ENCODE measurements around the gene ROR2. TPM values are rescaled to one million over a fixed set of nuclear protein-coding genes. Genes with fewer than 3 reads are reported as not detected.

Gene ROR2
- total RNA-seq, 4 donors from 2014 or later = 35.6 to 67.6 (median 50.6) TPM

DNA sequence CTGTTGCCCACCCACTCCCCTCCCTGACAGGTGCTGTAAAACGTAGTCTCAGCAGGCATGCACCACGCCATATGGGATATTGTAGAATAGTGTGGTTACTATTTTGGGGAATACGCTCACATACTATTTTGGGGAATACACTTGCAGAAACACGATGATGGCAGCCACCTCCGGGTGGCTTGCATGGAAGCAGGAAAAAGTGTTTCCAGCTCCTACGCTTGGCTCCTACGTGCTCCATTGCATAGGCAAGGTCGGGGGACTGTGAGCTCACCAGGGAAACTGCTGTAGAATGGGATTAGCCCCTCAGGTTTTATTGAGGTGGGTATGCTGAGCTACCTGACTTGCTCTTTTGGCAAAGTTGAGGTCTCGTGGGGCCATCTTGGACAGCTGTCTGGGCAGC is 366.1 kb downstream of the ROR2 start:
- Histone ChIP-seq H3K9me3 (no peaks in the 10 kb centered on the region), H3K4me1 (no peaks in the 10 kb centered on the region), H3K27ac (no peak overlapping the region), H3K27me3 (no peaks in the 10 kb centered on the region), H3K4me3 (no peak overlapping the region), H3K36me3 (no peaks in the 10 kb centered on the region)
- no peak for DNase-seq
- intact Hi-C loops (cut with DNase I; ENCODE audit: low total_unique reads) = no loop called here
- TF ChIP-seq, protein P1, sequence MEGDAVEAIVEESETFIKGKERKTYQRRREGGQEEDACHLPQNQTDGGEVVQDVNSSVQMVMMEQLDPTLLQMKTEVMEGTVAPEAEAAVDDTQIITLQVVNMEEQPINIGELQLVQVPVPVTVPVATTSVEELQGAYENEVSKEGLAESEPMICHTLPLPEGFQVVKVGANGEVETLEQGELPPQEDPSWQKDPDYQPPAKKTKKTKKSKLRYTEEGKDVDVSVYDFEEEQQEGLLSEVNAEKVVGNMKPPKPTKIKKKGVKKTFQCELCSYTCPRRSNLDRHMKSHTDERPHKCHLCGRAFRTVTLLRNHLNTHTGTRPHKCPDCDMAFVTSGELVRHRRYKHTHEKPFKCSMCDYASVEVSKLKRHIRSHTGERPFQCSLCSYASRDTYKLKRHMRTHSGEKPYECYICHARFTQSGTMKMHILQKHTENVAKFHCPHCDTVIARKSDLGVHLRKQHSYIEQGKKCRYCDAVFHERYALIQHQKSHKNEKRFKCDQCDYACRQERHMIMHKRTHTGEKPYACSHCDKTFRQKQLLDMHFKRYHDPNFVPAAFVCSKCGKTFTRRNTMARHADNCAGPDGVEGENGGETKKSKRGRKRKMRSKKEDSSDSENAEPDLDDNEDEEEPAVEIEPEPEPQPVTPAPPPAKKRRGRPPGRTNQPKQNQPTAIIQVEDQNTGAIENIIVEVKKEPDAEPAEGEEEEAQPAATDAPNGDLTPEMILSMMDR (IDR thresholded peaks at IDR 0.05) = no peak

DNA sequence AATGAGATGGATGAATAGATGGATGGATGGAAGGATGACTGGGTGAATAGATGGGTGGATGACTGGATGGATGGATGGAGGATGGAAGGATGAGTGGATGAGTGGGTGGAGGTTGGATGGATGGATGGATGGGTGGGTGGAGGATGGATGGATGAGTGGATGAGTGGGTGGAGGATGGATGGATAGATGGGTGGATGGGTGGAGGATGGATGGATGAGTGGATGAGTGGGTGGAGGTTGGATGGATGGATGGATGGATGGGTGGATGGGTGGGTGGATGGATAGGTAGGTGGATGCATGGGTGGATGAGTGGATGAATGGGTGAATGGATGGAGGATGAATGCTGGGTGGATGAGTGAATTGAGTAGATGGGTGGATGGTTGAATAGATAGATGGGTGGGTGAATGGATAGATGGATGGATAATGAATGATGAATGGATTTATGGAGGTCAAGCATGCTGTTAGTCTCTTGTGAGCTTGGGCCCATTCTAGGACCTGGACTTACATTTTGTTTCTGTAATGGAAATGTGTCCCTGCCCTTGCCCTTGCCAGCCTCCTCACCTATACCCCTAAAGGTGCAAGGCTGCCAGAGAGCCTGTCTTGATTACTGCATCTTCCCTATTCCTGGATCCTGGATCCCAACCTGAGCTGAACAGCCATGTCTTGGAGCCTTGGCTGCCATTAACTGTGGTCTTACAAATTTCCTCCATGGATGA is 366.7 kb downstream of the ROR2 start:
- H3K4me3 ChIP-seq = no peak overlapping the region
- DNase-seq = no peak
- no peak overlapping the region for H3K27ac ChIP-seq
- no peaks in the 10 kb centered on the region for H3K4me1 ChIP-seq
- H3K9me3 ChIP-seq = no peaks in the 10 kb centered on the region
- H3K27me3 ChIP-seq = no peaks in the 10 kb centered on the region
- intact Hi-C loops (cut with DNase I; ENCODE audit: low total_unique reads) = no loop called here
- TF ChIP-seq, protein P1 (IDR thresholded peaks at IDR 0.05) = no peak
- TF ChIP-seq POLR2A (IDR thresholded peaks at IDR 0.05) = no peak
- no peaks in the 10 kb centered on the region for H3K36me3 ChIP-seq

- no peaks in the 10 kb centered on the region for H3K4me1 ChIP-seq
- intact Hi-C loops (cut with DNase I; ENCODE audit: low total_unique reads) = no loop called here
Observed at GRCh38 chr9:91582181-91582580, 367.8 kb downstream of the ROR2 start.

DNA sequence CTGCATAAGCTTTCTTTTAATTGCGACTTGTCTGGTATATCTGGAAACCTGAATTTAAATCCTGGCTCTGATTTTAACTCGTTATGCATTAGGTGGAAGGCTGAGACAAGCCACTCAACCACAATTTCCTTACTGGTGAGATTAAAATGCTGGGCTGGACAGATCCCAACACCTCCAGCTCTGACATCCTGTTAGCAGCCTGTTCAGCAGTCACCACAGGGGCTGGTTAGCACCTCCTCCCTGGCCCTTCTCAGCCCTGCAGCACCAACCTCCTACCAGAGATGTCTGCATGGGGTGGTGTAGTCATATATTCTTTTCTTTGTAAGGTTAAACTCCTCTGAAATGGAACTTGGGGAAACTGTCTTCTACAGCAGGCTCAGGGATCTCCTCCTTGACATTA is 369.9 kb downstream of the ROR2 start:
- Histone ChIP-seq H3K9me3 (no peaks in the 10 kb centered on the region), H3K36me3 (no peaks in the 10 kb centered on the region), H3K27ac (no peak overlapping the region), H3K4me3 (no peak overlapping the region), H3K4me1 (no peaks in the 10 kb centered on the region), H3K27me3 (no peaks in the 10 kb centered on the region)
- intact Hi-C loops (cut with DNase I; ENCODE audit: low total_unique reads) = no loop called here
- TF ChIP-seq, protein P1 (IDR thresholded peaks at IDR 0.05) = no peak
- no peak for TF ChIP-seq POLR2A (IDR thresholded peaks at IDR 0.05)
- no peak for DNase-seq

More at GRCh38 chr9:91582181-91582580, 367.8 kb downstream of the ROR2 start:
- no peak for DNase-seq
- Histone ChIP-seq H3K9me3 (no peaks in the 10 kb centered on the region), H3K4me3 (no peak overlapping the region), H3K27me3 (no peaks in the 10 kb centered on the region), H3K27ac (no peak overlapping the region), H3K36me3 (no peaks in the 10 kb centered on the region)
- no peak for TF ChIP-seq POLR2A (IDR thresholded peaks at IDR 0.05)
- TF ChIP-seq, protein P1 (IDR thresholded peaks at IDR 0.05) = no peak

DNA sequence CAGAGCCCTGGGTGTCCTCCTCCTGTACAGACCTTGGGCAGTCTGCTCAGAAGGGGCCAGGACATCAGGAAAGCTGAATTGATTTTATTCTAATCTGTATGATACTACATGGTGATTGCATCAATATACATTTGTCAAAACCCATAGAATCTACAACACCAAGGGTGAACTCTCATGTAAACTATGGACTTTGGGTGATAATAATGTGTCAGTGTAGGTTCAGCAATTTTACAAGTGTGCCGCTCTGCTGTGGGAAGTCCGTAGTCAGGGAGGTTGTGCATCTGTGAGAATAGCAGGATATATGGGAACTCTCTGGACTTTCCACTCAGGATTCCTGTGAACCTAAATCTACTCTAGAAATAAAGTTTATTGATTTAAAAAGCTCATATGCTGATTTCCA is 371.1 kb downstream of the ROR2 start:
- no peaks in the 10 kb centered on the region for H3K27me3 ChIP-seq
- no peak for TF ChIP-seq POLR2A (IDR thresholded peaks at IDR 0.05)
- TF ChIP-seq, protein P1 (IDR thresholded peaks at IDR 0.05) = no peak
- H3K4me1 ChIP-seq = no peaks in the 10 kb centered on the region
- no peak overlapping the region for H3K4me3 ChIP-seq
- no peak overlapping the region for H3K27ac ChIP-seq
- intact Hi-C loops (cut with DNase I; ENCODE audit: low total_unique reads) = no loop called here
- H3K36me3 ChIP-seq = no peaks in the 10 kb centered on the region
- no peaks in the 10 kb centered on the region for H3K9me3 ChIP-seq
- DNase-seq = no peak

Data from uterus (tissue), 4 donors.